Gastroesophageal sphincter (tissue), 3 donors: Measurements from ENCODE around the gene TUSC2.

ENCODE experiments used
- EP300 ChIP-seq: sonication (generic); formaldehyde crosslinking; IDR thresholded peaks from one replicate; pipeline ENCODE4 v1.6.1; 2017; ENCODE audit warnings: antibody characterized with exemption, mild to moderate bottlenecking
- POLR2A ChIP-seq, 2 donors: fragments of 450-650 bp; IDR thresholded peaks; one replicate each; pipeline ENCODE4 v1.6.1; 2017; ENCODE audit warnings: antibody characterized with exemption in 2 of 2, mild to moderate bottlenecking in 2 of 2, moderate library complexity in 1 of 2
- POLR2AphosphoS5 ChIP-seq: sonication (generic); formaldehyde crosslinking; IDR thresholded peaks from one replicate; pipeline ENCODE4 v1.6.1; 2017; ENCODE audit warnings: antibody characterized with exemption
- TF ChIP-seq, protein P1 (sequence below), 4 experiments: fragments of 200-600 bp in 2 of 4; fragments of 450-650 bp in 2 of 4; sonication (generic) in 1 of 4; IDR thresholded peaks; one replicate each; pipeline ENCODE4 v1.5.1; 2017 to 2019; ENCODE audit warnings: antibody characterized with exemption in 4 of 4, mild to moderate bottlenecking in 2 of 4, moderate library complexity in 2 of 4

DNA sequence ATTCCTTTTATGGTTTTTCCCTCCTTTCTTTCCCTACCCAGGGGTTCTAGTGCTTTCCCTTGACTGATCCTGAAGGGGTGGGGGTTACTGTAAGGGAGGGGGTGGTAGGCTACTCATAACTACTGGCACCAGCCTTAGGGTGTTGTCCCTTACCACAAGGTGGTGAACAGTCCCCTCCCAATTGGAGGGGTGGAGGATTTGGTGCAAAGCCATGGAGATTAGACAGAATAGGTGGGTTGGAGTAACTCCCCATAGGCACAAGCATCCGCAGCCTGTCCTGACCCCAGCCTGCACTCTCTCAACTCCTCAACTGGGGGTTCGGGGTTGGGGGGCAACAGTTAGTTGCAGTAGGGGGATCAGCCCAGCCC is 2.9 kb downstream of the TUSC2 start:
- TF ChIP-seq, protein P1, sequence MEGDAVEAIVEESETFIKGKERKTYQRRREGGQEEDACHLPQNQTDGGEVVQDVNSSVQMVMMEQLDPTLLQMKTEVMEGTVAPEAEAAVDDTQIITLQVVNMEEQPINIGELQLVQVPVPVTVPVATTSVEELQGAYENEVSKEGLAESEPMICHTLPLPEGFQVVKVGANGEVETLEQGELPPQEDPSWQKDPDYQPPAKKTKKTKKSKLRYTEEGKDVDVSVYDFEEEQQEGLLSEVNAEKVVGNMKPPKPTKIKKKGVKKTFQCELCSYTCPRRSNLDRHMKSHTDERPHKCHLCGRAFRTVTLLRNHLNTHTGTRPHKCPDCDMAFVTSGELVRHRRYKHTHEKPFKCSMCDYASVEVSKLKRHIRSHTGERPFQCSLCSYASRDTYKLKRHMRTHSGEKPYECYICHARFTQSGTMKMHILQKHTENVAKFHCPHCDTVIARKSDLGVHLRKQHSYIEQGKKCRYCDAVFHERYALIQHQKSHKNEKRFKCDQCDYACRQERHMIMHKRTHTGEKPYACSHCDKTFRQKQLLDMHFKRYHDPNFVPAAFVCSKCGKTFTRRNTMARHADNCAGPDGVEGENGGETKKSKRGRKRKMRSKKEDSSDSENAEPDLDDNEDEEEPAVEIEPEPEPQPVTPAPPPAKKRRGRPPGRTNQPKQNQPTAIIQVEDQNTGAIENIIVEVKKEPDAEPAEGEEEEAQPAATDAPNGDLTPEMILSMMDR (IDR thresholded peaks at IDR 0.05), result no peak
- TF ChIP-seq POLR2AphosphoS5 (no peak), POLR2A (IDR thresholded peaks at IDR 0.05) (no peak), EP300 (no peak)
